SKM-1 (cell line): Measurements from ENCODE around the gene DCTN1.
"Not testable (repeated sequence)": the region's sequence is repeated elsewhere in the genome, so short reads cannot be mapped to it uniquely, and the experiment has no call there.

Source experiments
- DNase-seq: peaks from one replicate; lab custom pipeline; 2025; ENCODE audit not compliant: unreplicated experiment; lab: John Stamatoyannopoulos, UW

DCTN1 gene

DNA sequence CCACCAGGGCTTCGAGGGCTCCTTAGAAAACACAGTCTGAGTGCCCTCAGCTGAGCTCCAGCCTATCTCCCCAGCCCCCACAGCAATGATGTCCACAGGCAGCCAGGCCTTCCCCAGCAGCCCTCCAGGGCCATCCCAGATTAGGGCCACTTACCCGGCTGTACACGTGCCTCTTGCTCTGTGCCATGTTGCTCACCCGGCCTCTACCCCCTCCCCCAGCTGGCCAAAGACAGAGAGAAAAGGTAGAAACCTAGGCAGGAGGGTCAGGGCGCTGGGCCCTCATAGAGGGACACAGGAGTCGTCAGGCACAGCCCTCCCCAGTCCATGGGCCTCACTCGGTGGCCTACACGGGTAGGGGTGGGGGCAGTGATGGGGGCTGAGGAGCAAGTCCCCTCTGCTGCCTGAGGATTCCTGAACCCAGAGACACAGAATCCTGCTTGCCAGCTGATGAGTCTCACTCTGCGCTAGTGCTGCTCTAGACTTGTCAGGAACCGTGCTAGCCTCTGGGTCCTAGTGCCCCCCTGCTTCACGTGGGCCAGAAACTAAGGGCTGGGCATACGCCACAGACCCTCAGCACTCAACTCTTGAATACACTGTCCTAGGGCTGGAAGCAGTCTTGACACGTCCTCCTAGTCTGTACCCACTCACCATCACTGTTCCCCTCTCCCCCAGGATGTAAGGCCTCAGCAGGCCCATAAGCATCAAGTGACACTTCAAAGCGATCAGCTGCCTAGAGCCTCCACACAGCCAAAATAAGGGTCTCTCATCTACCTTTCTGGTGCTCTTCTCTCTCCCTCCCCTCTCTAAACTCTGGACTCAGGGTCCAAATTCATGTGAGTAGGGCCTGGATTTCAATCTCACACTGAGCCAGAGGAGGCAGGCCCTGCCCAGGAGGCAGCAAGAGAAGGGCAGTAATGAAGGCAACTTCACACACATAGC lies at the start of gene DCTN1:
TSS of gene DCTN1 (minus strand) at position 461 of the 939 bp plus-strand sequence. CDS start at position 187, 274 bp downstream.
- no peak for DNase-seq

DNA sequence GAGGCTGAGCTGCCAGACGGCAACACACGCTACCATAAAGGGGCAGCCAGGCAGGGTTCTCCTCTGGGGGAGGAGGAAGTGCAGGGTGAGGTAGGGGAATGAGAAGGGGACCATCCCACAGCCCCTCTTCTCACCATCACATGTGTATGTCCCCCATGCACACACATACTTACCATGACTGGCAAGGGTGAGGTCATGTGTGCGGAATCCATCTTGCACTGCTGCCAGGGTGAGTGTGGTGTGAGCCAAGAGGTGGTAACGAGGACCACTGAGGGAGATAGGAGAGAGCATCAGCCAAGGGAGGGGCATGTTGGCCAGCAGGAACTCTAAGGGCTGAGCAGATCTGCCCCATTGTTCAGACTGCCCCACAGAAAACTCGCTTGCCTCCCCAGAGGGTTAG lies 48.6 kb upstream of the DCTN1 start:
- no peak for DNase-seq

DNA sequence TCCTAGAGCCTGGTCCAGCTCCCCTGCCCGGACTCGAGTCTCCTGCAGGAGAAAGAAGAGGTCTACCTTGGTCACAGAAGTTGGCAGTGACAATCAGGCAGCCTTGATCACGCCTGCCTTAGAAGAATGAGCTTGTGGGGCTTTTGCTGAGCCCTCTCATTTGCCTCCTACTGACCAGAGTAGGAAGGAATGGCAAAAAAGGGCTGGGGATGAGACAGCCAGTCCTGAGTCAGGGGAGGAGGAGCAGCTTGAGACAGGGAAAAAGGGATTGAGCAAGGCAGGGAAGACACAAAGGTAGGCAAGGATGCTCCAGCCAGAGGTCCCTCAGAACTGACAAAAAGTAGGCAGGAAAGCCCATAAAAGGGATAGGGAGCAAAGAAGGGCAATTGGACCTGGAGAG lies 47.4 kb upstream of the DCTN1 start:
- DNase-seq = no peak

DNA sequence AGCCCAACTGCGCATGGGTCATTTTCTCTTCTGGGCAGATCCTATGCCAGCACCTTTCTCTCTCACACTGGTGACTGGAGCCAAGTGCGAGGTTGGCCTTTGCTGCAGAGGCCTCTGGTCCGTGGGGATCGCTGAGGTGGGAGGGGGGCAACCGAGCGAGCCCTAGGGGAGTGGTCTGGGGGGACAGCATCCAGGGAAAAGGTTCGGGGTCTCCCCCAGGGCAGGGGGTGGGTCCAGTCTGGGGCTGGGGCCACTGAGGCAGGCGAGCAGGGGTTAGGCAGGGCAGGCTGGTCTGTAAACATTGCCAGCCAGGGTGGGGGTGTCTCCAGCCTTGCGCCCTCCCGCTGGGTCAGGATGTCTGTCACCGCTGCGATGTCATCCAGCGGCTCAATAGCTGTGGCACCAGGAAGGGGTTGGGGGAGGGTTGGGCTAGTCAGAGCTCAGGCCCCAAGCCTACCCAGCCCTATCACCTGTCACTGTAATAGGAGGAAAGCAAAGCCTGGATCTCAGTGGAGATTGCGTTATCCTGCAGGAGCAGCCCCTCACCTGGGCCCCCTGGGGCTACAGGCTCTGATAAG lies 46.2 kb upstream of the DCTN1 start:
- DNase-seq = no peak

DNA sequence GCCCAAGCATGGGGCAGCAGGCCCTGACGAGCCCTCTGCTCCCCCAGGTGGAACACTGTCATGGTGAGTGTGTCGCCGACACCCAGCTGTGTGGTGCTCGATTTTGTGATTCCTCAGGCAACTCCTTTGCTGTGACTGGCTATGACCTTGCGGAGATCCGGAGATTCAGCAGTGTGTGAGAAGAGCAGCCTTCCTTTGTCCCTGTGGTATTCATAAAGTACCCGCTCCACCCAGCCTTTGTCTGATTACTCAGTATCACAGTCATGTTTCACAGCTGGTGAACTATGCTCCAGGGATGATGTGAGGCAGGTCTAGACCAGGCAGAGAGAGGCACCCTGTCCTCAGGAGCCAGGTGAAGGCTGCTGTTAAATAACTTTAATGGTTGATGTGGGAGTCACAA lies 45.4 kb upstream of the DCTN1 start:
- no peak for DNase-seq

DNA sequence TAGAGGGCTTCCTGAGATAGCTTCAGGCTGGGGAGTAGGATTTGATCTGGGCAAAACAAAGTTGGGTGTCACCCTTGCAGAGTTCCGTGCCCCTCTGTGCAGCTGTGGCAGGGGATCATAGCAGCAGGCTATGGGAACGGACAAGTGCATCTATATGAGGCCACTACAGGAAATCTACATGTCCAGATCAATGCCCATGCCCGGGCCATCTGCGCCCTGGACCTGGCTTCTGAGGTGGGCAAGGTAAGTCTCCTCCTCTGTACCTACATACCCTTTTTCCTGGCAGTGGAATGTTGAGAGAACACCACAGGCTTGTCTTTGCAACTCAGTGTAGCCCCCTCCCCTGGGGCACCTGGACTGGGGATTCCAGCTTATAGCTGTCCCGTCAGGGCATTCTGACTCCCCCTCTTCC lies 44.9 kb upstream of the DCTN1 start:
- no peak for DNase-seq

DNA sequence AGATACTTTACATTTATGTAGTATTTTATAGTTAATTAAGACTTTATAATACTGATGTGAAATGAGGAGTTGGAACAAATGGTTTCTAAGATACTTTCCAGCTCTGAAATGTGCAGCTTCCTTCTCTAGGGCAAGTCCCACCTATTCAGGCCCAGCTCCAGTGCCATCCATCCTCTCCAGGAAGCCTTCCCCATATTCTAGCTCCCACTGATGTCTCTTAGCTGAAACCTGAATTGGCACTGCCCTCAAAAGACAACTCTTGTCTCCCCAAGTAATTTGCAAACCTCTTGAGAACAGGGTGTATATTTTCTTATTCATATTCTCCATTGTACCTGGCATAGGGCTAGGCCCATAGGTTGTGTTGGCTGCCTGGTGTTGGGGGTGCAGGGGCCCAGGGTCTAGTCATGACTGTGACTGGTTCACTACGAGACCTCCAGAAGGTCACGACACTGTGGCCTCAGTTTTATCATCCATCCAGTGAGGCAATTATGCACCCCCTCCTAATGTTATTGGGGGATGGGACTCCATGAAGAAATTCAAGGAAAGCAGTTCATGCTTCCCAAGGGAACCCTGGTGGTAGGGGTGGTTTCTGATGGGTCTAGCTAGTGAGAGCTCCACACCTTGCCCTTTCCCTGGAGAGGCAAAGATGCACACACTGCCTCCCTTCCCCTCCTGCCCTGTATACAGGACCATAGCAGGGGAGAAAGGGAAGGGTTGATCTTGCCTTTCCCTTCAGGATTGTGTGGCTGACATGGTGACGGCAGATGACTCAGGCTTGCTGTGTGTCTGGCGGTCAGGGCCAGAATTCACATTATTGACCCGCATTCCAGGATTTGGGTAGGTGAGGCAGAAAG lies 44.3 kb upstream of the DCTN1 start:
- DNase-seq = no peak

DNA sequence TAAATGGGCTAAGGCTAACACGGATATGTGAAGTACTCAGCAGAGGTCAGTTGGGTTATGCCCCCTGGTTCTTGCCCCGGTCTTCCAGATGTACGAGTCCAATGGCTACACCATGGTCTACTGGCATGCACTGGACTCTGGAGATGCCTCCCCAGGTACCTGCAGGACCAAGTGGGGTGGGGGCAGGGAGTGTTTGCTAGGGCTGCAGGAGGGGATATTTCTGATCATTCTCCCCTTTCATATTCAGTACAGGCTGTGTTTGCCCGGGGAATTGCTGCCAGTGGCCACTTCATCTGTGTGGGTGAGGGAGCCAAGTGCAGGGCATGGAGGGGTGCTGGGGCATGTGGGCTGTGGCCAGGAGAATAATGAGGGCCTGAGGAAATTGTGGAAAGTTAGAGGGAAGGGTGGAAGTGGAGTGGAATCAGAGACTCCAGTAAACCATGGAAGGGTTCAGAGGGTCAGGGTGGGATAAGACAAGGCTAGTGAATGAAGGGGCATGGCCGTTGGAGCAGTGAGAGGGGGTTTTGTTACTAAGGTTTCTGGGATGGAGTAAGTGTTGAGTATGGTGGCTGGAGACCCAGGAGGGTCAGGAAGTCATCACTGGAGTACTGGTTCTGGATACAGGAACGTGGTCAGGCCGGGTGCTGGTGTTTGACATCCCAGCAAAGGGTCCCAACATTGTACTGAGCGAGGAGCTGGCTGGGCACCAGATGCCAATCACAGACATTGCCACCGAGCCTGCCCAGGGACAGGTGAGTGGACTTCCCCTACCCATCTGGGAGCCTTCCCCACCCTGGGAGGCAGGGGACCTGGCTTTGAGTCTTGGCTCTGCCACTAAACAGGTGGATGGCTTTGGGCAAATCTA lies 43.4 kb upstream of the DCTN1 start:
- no peak for DNase-seq

DNA sequence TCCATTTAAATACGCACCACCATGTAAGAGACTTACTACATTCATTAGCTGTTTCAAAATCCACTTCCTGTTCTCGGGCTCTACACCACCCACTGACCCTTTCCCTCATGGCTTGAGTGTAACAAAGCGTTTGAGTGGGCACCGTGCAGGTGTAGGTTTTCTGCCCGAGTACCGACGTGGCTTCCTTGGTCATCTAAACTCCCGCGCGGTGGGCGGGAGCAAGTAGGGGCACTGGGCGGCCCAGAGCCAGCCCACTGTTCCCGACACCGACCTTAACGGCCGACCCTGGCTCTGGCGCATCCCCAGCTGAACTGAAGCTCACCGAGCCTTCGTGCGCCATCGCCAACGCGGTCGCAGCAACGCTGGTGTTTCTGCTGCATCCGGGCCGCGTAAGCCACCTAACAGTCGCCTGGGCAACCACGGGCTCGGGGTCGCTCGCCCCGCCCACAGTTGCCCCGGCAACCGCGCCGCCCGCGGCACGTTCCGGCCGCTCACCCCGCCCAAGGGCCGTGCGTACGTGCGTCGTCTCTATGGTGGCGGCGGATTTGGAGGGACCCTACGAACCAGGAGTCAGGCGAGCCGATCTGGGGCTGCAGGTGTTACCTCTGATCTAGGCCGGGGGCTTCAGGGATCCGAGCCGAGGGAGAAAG lies 41.2 kb upstream of the DCTN1 start, which contains the start of the genes C2orf81 and WDR54:
TSS of gene C2orf81 (minus strand) at position 399 of the 650 bp plus-strand sequence. CDS start at position 340, 59 bp downstream.
TSS of gene WDR54 (plus strand) at position 510 of the 650 bp plus-strand sequence. CDS start 424 bp downstream, outside the sequence.
- DNase-seq = peak; percentile 68

DNA sequence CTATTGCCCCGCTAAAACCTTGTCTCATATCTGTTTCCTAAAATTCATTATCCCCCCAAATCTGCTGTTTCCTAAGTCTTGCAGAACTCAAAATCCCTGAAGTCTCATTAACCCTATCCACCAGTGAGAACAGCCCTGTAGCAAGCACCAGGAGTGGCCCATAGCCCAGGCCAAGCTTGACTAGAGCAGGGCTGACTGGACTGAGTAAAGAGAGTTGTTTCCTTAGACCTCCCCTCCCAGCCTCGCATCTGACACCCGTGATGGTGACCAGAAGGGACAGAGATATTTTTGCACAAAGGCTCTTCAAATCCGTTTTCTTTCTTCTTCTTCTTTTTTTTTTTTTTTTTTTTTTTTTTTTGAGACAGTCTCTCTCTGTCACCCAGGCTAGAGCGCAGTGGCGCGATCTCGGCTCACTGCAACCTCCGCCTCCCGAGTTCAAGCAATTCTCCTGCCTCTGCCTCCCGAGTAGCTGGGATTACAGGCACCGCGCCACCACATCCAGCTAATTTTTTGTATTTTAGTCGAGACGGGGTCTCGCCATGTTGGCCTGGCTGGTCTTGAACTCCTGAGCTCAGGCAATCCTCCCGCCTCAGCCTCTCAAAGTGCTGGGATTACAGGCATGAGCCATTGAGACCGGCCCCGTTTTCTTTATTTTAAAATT lies 40.5 kb upstream of the DCTN1 start:
- DNase-seq = not testable (repeated sequence)

DNA sequence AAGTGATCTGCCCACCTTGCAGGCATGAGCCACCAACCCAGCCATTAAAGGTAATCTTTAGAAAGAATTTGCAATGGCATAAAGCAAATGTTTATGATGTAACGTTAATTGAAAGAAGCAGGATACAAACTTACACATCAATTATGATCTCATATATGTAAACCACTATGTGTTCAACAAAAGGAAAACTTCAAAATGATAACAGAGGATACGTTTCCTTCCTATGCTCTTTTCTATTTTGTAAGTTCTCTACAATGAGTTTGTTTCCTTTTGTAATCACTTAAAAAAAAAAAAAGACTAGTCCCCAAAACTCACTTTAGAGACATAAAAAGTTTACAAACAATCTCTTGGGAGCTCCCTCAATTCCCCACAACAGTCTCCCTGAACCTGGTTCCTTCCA lies 39.9 kb upstream of the DCTN1 start:
- DNase-seq = no peak

DNA sequence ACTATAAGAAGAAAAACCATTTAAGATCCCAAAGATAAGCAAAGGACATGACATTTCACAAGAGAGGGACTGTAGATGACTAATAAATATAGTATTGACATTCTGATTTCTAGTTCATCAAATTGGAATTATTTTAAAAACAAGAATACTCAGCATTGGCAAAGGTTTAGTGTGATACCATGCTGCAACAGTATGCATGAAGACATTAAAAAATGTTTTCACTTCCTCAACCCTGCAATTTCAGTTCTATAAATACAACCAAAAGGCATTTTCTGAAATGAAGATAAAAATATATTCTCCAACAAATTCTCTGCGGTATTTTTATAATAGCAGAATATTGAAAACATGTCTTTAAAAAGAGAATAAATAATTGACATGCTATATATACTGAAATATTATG lies 39.2 kb upstream of the DCTN1 start:
- no peak for DNase-seq

DNA sequence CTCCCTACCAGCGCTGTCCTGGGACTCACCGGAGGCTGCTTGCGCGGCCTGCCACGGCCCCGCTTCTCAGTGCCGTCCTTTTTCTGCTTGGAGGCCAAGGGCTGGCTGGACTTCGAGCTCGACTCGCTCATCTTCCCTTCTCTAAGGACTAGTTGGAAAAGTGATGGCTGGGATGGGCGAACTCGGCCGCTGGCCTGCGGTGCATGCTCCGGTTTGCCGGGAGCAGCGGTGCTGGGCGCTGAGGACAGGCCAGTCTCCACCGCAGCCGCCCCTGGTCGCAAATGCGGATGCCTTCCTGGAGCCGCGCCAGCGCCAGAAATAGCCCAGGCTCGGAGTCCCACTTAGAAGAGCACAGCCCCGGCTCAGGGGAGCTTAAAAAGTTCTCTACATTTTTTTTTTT lies 38.2 kb upstream of the DCTN1 start:
- no peak for DNase-seq

DNA sequence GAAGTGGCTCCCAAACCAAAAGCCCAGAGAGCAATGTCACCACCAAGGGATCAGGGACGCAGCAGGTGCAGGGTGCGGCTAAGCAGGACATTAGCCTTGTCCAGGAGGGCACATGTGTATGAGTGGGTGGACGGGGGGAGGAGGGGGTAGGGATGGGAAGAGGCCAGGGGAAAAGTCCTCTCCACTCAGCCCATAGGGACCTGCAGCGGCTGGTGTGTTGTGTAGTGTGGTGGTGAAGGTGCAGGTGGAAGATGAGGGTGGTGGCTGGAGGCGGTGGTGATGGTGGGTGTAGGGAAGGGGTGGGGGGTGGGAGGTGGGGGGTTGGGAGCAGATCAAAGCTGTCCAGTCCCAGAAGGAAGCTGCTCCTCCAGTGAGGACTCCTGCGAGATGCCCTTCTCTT lies 37.7 kb upstream of the DCTN1 start:
- DNase-seq = no peak

DNA sequence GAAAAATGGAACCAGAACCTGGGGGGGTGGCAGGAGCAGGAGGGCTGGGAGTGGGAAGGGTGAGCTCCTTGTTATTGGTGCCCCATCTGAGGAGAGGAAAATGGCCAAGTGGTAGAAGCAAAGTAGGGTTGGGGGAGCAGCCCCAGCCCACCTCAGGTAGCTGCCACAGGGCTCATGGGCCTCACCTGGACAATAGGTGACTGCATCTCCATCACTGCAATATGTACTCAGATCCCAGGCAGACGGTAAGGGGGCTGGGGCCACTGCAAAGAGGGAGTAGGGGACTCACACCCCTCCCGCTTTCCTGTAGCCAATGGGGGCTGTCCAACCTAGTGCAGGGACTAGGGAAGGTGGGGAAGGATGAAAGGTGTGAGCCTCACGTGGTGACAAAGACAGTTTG lies 37.1 kb upstream of the DCTN1 start:
- no peak for DNase-seq

DNA sequence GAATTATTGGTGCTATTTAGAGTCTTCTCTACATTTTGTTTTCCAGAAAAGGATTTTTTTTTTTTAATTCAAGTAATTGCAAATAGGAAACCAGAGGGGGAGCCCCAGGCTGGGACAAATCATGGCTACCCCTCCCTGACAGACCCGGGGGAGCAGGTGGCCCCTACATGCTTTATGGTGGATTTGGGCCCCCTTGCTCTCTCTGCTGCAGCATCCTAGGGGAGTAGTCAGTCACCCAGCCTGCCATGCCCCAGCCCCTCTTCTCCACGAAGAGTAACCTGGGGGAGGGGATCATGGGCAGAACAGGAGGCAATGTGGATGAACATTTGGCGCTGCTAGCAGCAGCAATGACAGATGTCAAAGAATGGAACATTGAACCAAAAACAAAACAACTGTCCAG lies 36.7 kb upstream of the DCTN1 start:
- no peak for DNase-seq

DNA sequence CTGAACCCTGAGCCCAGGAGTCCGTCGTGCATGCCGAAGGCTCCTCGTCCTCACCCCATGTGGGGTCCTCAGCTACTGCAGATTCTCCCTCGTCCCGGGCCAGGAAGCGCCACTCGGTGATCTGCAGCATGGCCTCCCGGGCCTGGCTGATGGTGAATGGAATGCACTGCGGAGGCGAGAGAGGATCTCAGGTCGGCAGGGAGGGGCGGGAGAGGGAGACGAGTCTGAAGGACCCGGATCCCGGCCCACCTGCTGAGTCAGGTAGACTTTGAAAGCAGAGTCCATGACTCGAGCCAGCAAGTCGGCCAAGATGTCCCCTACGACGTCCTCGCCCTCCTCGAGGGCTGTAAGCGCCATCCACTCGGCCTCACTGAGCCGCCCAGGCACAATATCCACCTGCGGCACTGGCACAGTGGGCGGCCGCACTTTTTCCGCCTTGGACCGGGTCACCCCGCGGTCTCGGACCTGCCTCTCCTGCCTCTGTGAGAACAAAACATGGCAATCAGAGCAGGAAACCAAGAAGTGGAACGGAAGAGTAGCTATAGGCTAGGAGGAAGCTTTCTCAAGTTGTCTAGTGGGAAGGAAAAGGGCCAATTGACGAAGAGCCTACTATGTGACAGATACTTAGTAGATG lies 35.8 kb upstream of the DCTN1 start:
- no peak for DNase-seq

DNA sequence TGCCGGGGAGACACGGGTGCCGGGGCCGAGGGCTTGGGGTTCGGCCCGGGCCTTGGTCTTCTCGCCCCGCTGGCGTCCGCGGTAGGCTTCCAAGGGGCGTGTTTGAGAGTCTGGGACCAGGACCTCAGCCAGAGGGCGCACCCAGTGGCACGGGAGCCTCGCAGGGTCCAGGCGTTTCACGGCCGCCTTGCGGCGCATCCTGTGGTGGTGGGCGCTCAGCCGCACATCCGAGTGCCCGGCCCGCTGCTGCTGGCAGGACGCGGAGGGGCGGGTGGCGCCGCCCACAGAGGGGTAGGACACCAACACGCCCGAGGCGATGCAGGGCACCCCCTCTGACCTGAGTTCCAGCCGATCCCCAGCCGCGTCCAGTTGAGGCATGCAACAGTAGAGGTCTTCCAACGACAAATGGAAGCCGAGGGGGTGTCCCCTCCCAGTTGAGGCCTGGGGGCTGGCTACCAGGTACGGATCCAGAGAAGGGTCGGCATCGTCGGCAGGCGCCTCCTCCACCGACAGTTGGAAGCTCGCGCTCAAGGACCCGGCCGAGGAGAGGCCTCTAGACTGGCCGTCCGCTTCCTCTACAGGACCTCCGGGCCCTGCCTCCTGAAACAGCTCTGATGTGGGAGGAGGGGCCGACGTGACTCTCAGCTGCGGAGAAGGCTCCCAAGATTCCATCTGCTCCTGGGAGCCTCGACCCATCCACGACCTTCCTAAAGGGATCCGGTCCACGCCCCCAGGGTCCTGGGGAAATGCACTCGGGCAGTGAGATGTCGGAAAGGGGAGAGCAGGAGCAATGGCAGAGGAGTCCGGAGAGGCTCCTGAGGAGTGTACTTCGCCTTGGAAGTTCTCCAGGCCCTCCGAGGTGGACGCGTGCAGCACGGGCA lies 35.0 kb upstream of the DCTN1 start:
- no peak for DNase-seq
